ENCODE data around the gene TP73.

- peak; percentile 35 for TF ChIP-seq POLR2AphosphoS5 (IDR thresholded peaks at IDR 0.05)
- no peak for TF ChIP-seq CTCF (IDR thresholded peaks at IDR 0.05)
Observed at GRCh38 chr1:3746830-3747521, 94.7 kb downstream of the TP73 start.
